ENCODE results near the gene TEC.
"Not testable (repeated sequence)": the region's sequence is repeated elsewhere in the genome, so short reads cannot be mapped to it uniquely, and the experiment has no call there.

TEC gene

GRCh38 chr4:48243887-48244286, 25.8 kb downstream of the TEC start:
- in situ Hi-C loops (cut with HindIII; ENCODE audit: low sequenced_read_pairs): no loop called here

GRCh38 chr4:48243429-48243828, 26.2 kb downstream of the TEC start:
- in situ Hi-C loops (cut with HindIII; ENCODE audit: low sequenced_read_pairs): no loop called here

DNA sequence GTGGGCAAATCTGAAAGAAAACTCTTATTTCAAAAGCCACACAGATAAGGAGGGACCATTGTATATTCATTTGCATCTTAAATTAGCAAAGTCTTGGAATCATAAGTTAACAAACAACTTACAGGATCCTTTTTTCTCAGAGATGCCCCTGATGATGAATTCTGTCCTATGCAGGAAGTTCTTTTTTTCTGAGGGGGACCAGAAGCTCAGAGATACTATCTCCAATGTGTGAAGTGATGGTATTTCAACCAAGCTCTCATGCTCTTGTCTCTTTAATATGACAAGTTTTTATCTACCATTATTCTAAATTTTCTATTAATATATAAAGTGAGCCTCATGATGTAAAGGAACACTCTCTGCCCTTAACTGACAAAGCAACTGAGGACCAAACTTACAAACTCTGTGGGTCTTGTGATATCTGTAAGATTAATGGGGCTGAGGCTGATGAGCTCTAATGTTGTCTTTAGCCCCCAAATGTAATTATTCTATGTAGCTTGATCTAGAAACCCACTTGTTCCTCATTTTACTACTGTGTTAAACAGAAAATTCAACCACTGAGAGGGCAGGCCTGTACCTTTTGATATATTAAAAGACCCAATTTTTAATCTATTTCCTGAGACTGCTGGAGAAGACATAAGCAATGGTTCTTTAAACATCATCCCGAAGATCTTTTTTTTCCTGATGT, 27.0 kb downstream of the TEC start:
- in situ Hi-C loops (cut with HindIII; ENCODE audit: low sequenced_read_pairs): no loop called here

DNA sequence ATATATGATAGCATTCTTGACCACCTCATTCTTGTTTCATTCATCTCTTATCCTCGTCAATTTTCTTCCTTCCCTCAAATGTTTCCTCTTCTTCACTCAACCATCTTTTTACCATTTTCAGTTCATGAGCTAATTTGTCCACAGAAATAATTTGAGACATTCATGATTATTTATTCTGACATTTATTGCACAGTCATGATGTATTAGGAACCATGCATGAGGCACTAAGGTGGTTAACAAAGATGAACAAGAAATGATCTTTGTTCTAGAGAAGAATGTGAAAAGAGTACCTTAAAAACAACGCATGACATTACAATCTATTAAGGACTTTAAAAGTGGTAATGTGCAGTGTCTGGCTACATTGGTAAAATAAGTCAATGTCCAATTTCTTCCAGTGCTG, 27.9 kb downstream of the TEC start:
- in situ Hi-C loops (cut with HindIII; ENCODE audit: low sequenced_read_pairs): no loop called here

GRCh38 chr4:48237996-48238645, 31.5 kb downstream of the TEC start:
- in situ Hi-C loops (cut with HindIII; ENCODE audit: low sequenced_read_pairs): no loop called here

GRCh38 chr4:48235050-48235449, 34.6 kb downstream of the TEC start:
- in situ Hi-C loops (cut with HindIII; ENCODE audit: low sequenced_read_pairs): no loop called here

- in situ Hi-C loops (cut with HindIII; ENCODE audit: low sequenced_read_pairs): no loop called here
Observed at GRCh38 chr4:48234575-48234974, 35.1 kb downstream of the TEC start.

DNA sequence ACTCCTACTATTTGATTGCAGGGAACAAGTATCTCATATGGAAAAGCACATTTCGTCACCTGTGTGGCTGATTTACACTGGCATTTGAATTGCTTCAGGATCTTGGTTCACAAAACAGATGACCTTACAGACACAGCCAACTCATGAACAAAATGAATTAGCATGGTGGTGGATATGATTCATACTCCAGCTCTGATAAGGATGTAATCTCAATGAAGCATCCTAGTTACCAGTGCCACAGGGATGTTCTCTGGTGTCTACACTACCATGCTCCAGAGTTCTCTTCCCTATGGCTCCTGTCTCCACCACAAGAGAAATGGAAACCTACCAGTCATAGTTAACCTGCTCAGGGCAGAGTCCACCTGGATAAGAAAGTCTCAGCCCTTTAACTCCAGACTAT, 40.7 kb downstream of the TEC start:
- in situ Hi-C loops (cut with HindIII; ENCODE audit: low sequenced_read_pairs): no loop called here

GRCh38 chr4:48227662-48228061, 42.0 kb downstream of the TEC start:
- in situ Hi-C loops (cut with HindIII; ENCODE audit: low sequenced_read_pairs): no loop called here

DNA sequence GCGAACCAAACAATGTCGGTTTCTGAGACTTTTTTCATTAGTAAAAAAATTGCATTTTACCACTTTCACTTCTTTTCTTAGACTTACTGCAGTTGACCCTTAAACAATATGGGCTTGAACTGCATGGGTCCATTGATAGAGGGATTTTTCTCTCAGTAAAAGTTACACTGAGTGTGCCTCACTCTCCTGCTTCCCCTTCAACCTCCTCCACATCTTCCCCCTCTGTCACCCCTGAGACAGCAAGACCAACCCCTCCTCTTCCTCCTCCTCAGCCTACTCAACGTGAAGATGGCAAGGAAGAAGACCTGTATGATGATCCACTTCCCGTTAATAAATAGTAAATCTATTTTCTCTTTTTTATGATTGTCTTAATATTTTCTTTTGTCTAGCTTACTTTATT, 43.4 kb downstream of the TEC start:
- in situ Hi-C loops (cut with HindIII; ENCODE audit: low sequenced_read_pairs): no loop called here

- in situ Hi-C loops (cut with HindIII; ENCODE audit: low sequenced_read_pairs): no loop called here
Observed at GRCh38 chr4:48225368-48226141, 44.1 kb downstream of the TEC start.

- in situ Hi-C loops (cut with HindIII; ENCODE audit: low sequenced_read_pairs): no loop called here
Observed at GRCh38 chr4:48224606-48225005, 45.0 kb downstream of the TEC start.

DNA sequence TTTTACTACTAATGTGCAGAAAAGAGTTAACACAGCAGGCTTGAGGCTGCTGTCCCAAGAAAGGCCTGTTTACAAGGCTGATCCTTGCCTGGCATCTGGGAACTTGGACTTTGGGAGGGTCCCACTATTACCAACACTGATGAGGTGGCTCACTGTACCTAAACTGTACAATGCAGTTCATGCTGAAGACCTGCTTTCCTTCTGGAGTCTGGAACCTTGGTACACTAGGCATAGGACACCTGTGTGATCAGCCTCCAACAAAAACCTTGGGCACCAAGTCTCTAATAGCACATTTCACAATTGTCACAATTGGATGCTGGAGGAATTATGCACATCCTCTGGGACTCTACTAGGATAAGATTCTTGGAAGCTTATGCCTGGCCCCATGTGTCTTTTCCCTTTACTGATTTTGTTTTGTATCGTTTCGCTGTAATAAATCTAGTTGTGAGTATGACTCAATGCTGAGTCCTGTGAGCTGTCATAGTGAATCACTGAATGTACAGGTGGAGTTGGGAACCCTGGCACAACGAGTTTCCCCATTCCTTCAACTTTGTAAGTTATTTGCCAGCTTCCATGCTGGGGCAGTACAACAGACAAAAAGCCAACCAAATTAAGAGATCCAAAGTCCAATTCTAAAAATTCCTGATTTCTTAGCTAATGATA, 45.9 kb downstream of the TEC start:
- in situ Hi-C loops (cut with HindIII; ENCODE audit: low sequenced_read_pairs): no loop called here

- in situ Hi-C loops (cut with HindIII; ENCODE audit: low sequenced_read_pairs): no loop called here
Observed at GRCh38 chr4:48222491-48222890, 47.1 kb downstream of the TEC start.

DNA sequence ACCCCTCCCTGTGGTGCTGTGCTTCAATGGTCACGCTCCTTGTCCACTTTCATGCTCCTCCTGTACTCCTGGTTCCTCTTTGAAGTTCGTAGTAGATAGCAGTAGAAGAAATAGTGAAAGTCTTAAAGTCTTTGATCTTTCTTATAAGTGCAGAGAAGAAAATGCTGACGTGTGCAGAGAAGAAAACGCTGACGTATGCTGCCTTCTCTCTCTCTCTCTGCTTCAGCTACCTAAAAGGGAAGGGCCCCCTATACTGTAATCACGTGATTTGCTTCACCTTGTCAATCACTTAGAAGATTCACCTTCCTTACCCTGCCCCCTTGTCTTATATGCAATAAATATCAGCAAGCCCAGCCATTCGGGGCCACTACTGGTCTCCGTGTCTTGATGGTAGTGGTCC, 50.2 kb downstream of the TEC start:
- in situ Hi-C loops (cut with HindIII; ENCODE audit: low sequenced_read_pairs): not testable (repeated sequence)

DNA sequence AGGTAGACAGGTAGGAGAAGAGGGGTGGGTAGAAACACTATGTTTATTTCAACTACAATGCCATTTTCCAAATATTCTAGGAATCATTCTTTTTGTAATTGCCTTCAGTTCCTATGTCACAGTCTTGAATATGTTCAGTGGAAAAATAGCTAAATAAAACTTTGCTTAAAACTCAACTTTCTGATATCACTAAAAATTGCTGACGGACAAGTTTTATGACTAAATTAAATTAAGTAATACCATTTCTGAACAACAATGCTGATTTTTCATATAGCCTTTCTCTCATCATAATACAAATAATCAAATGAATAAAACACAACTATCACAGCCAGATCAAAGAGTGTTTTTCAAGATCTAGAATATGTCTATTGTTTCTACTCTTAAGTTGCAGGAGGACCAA, 53.1 kb downstream of the TEC start:
- in situ Hi-C loops (cut with HindIII; ENCODE audit: low sequenced_read_pairs): no loop called here

- in situ Hi-C loops (cut with HindIII; ENCODE audit: low sequenced_read_pairs): no loop called here
Observed at GRCh38 chr4:48215977-48216376, 53.7 kb downstream of the TEC start.

- in situ Hi-C loops (cut with HindIII; ENCODE audit: low sequenced_read_pairs): no loop called here
Observed at GRCh38 chr4:48212165-48212564, 57.5 kb downstream of the TEC start.

- in situ Hi-C loops (cut with HindIII; ENCODE audit: low sequenced_read_pairs): no loop called here
Observed at GRCh38 chr4:48210966-48211328, 58.7 kb downstream of the TEC start.

- in situ Hi-C loops (cut with HindIII; ENCODE audit: low sequenced_read_pairs): no loop called here
Observed at GRCh38 chr4:48205626-48206025, 64.0 kb downstream of the TEC start.

DNA sequence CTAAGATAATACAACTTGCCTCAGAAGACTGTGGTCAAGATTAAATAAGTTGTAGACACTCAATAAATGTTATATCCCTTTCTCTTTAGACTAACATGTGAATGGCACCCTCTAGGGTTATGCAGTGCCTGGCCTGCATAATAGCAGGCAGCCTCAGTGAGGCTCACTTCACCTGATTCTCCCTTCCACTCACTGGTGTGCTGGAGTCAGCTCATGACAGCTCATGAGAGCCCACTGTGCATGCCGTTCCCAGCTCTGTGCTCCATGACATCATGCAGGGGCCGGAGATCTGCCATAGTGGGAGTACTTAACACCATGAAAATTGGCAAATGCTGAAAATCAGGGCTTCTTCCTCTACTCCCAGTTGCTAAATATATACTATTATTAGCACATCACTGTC, 64.5 kb downstream of the TEC start:
- in situ Hi-C loops (cut with HindIII; ENCODE audit: low sequenced_read_pairs): no loop called here

GRCh38 chr4:48203819-48204218, 65.8 kb downstream of the TEC start:
- in situ Hi-C loops (cut with HindIII; ENCODE audit: low sequenced_read_pairs): no loop called here
